Parathyroid adenoma (tissue), 2 donors: ENCODE measurements around the gene AATK.

Experiments
- H2AFZ ChIP-seq: fragments of 300-600 bp; sonication (generic); one replicate; pipeline ENCODE4 v1.7.0; 2017; ENCODE audit warnings: antibody characterized with exemption, mild to moderate bottlenecking
- H3K27ac ChIP-seq: fragments of 300-600 bp; sonication (generic); one replicate; pipeline ENCODE4 v1.7.0; 2017
- H3K27me3 ChIP-seq: fragments of 300-600 bp; sonication (generic); one replicate; pipeline ENCODE4 v1.7.0; 2017; ENCODE audit warnings: low read length; ENCODE audit not compliant: control insufficient read depth, insufficient read depth
- H3K36me3 ChIP-seq: fragments of 300-600 bp; sonication (generic); one replicate; pipeline ENCODE4 v1.7.0; 2017; ENCODE audit warnings: low read length; ENCODE audit not compliant: control insufficient read depth, insufficient read depth
- H3K4me1 ChIP-seq: fragments of 300-600 bp; sonication (generic); one replicate; pipeline ENCODE4 v1.7.0; 2017; ENCODE audit warnings: control low read depth
- H3K4me2 ChIP-seq: fragments of 300-600 bp; sonication (generic); one replicate; pipeline ENCODE4 v1.7.0; 2017; ENCODE audit warnings: low read length
- H3K4me3 ChIP-seq: fragments of 300-600 bp; sonication (generic); one replicate; pipeline ENCODE4 v1.7.0; 2017; ENCODE audit warnings: low read depth, low read length
- H3K79me2 ChIP-seq: fragments of 300-600 bp; sonication (generic); one replicate; pipeline ENCODE4 v1.7.0; 2017; ENCODE audit warnings: control low read depth
- H3K9ac ChIP-seq: fragments of 300-600 bp; sonication (generic); one replicate; pipeline ENCODE4 v1.7.0; 2017; ENCODE audit warnings: mild to moderate bottlenecking
- H3K9me3 ChIP-seq: fragments of 300-600 bp; sonication (generic); one replicate; pipeline ENCODE4 v1.7.0; 2017; ENCODE audit warnings: low read length; ENCODE audit not compliant: control insufficient read depth
- TF ChIP-seq, protein P1 (sequence below): fragments of 300-600 bp; sonication (generic); IDR thresholded peaks from one replicate; pipeline ENCODE4 v1.7.0; 2017; ENCODE audit warnings: antibody characterized with exemption, mild to moderate bottlenecking
- donor health status: primary hyperparathyroidism.

Gene AATK

DNA sequence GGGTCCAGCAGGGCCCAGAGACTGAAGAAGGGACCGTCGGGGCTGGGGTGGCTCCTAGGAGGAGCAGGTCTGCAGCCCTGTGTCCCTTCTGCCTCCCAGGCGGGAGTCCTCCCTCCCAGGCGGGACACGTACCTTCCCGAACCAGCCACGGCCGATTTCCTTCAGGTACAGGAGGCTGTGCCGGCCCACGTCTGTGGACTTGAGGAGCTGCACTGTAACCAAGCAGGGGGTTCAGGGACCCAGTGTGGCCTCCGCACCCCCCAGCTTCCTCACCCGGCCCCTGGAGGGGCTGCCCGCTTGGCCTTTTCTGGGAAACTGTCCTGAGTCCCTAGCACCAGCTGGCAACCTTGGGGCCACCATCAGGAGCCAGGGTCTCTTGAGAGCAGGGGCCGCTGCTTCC is 37.7 kb downstream of the AATK start:
- Histone ChIP-seq H3K4me3 (no peak overlapping the region), H3K79me2 (peaks cover 3% of the 10 kb centered on the region), H3K4me2 (no peak overlapping the region), H3K9ac (no peak overlapping the region), H3K27ac (no peak overlapping the region), H3K9me3 (no peaks in the 10 kb centered on the region), H3K36me3 (no peaks in the 10 kb centered on the region), H3K27me3 (no peaks in the 10 kb centered on the region), H2AFZ (no peak overlapping the region), H3K4me1 (no peaks in the 10 kb centered on the region)
- TF ChIP-seq, protein P1, sequence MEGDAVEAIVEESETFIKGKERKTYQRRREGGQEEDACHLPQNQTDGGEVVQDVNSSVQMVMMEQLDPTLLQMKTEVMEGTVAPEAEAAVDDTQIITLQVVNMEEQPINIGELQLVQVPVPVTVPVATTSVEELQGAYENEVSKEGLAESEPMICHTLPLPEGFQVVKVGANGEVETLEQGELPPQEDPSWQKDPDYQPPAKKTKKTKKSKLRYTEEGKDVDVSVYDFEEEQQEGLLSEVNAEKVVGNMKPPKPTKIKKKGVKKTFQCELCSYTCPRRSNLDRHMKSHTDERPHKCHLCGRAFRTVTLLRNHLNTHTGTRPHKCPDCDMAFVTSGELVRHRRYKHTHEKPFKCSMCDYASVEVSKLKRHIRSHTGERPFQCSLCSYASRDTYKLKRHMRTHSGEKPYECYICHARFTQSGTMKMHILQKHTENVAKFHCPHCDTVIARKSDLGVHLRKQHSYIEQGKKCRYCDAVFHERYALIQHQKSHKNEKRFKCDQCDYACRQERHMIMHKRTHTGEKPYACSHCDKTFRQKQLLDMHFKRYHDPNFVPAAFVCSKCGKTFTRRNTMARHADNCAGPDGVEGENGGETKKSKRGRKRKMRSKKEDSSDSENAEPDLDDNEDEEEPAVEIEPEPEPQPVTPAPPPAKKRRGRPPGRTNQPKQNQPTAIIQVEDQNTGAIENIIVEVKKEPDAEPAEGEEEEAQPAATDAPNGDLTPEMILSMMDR = no peak

DNA sequence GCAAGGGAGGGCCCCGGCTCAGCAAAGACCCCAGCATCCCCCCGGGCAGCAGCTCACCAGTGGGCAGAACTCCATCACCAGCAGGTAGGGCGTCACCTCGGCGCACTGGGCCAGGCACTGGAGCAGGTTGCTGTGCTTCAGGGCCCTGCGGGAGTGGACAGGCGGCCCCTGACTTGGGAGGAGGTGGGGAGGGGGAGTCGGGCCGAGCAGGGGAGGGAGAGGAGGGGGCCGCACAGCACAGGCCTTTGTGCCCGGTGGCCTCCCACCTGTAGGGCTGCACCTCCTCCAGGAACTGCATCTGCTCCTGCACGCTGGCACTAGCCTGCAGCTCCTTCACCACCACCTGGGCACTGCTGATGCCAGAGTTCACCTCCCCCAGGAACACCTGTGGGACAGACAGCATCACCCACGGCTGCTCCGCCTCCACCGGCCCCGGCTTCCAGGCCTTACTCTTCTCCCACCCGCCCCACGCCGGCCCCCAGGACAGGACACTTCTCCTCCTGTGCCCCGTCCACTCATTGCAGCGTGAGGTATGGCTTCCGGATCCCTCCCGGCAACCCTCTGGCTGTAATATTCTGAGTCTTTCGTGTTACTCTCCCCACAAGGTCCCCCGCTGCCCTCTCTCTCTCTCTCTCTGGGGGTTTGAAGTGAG is 38.4 kb downstream of the AATK start:
- Histone ChIP-seq H3K27ac (no peak overlapping the region), H3K4me2 (no peak overlapping the region), H3K4me1 (no peaks in the 10 kb centered on the region), H3K9me3 (no peaks in the 10 kb centered on the region), H3K4me3 (no peak overlapping the region), H3K27me3 (no peaks in the 10 kb centered on the region), H3K9ac (no peak overlapping the region), H3K79me2 (no peaks in the 10 kb centered on the region), H3K36me3 (no peaks in the 10 kb centered on the region), H2AFZ (no peak overlapping the region)
- TF ChIP-seq, protein P1 = no peak

DNA sequence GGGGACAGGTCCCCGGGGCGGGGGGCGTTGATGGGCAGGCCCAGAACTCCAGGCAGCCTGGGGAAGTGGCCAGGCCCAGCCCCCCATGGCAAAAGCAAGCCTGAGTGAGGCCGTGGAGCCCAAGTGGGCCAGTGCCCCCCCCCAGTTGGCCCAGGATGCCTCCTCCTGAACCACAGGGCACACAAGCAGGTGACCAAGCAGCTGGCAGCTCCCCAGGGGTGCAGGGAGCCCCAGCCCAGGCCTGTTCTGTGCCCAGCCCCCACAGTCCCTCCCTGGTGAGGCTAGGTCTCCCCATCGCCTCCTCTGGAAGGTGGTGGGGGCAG is 38.9 kb downstream of the AATK start:
- Histone ChIP-seq H3K9ac (no peak overlapping the region), H2AFZ (no peak overlapping the region), H3K9me3 (no peaks in the 10 kb centered on the region), H3K4me3 (no peak overlapping the region), H3K27me3 (no peaks in the 10 kb centered on the region), H3K36me3 (no peaks in the 10 kb centered on the region), H3K27ac (no peak overlapping the region), H3K4me2 (no peak overlapping the region), H3K79me2 (no peaks in the 10 kb centered on the region), H3K4me1 (no peaks in the 10 kb centered on the region)
- TF ChIP-seq, protein P1 = no peak

DNA sequence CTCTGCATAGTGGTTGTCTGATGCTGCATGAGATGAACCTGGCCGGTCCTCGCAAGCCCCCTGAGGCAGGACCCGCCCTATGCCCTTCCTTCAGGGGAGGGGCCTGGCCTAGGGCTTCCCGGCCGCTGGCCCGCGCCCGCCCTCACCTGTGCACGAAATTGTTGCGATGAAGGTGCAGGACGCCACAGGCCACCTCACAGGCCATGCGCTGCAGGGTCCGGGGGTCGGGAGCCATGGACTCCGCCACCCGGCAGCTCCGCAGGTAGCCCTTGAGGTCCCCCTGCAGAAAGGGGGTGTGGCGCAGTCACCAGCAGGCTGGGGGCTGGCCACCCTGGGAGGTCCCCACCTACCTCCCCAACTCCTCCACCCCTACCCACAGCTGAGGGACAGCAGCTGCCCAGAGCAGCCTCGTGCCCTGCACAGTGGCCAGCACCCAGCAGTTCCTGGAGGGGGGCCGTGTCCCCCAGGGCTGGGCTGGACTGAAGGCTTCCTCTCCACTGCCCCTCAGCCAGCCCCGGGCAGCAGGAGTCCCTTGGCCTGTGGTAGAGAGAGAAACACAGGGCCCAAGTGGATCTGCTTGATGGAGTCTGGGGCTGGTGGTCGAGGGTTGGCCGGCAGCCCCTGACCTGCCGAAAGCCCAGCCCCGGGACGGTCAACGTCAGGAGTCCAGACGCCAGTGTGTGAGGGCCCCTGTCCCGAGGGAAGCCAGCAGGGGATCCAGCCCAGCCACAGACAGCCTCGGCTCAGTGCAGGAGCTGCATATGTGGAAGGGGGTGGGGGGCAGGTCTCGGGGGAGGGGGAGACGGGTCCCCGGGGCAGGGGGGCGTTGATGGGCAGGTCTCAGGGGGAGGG is 39.5 kb downstream of the AATK start:
- no peak overlapping the region for H3K4me3 ChIP-seq
- no peak overlapping the region for H3K27ac ChIP-seq
- no peaks in the 10 kb centered on the region for H3K27me3 ChIP-seq
- H3K9ac ChIP-seq = no peak overlapping the region
- H3K79me2 ChIP-seq = no peaks in the 10 kb centered on the region
- H3K36me3 ChIP-seq = no peaks in the 10 kb centered on the region
- H3K9me3 ChIP-seq = no peaks in the 10 kb centered on the region
- TF ChIP-seq, protein P1 = no peak
- H3K4me2 ChIP-seq = no peak overlapping the region
- no peaks in the 10 kb centered on the region for H3K4me1 ChIP-seq
- H2AFZ ChIP-seq = no peak overlapping the region
